ENCODE measurements around the gene ADARB2.

DNA sequence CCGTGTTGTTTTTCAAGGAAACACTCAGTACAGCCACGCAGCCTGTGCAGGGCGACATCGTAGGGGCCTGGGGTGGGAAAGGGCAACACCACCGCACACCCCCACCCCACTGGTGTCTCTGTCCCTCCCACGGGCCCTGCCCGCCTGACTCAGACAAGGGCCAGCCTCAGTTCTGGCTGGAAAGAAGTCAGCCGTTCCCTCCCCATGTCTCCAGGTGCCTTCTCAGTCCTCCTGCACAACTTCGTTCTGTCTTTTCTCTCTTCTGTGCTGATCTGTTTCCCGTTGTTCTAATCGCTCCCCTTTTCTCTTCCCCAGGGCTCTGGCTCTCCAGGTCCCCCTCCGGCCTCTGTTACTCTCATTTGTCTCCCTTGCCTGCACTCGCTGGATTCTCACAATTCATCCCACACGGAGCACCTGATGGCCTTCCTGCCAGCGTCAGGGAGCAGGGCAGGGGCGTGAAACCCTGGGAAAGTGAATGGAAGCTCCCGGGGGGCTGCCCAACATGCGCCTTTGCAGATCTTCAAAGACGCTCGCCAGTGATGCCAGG, 583.4 kb downstream of the ADARB2 start:
- TF ChIP-seq EP300 (IDR thresholded peaks at IDR 0.05) (no peak), POLR2A (IDR thresholded peaks at IDR 0.05) (no peak), POLR2AphosphoS5 (IDR thresholded peaks at IDR 0.05) (no peak)
- TF ChIP-seq, protein P1, sequence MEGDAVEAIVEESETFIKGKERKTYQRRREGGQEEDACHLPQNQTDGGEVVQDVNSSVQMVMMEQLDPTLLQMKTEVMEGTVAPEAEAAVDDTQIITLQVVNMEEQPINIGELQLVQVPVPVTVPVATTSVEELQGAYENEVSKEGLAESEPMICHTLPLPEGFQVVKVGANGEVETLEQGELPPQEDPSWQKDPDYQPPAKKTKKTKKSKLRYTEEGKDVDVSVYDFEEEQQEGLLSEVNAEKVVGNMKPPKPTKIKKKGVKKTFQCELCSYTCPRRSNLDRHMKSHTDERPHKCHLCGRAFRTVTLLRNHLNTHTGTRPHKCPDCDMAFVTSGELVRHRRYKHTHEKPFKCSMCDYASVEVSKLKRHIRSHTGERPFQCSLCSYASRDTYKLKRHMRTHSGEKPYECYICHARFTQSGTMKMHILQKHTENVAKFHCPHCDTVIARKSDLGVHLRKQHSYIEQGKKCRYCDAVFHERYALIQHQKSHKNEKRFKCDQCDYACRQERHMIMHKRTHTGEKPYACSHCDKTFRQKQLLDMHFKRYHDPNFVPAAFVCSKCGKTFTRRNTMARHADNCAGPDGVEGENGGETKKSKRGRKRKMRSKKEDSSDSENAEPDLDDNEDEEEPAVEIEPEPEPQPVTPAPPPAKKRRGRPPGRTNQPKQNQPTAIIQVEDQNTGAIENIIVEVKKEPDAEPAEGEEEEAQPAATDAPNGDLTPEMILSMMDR (IDR thresholded peaks at IDR 0.05) = no peak
